ENCODE data around the gene NPSR1.
"Not testable (repeated sequence)": the region's sequence is repeated elsewhere in the genome, so short reads cannot be mapped to it uniquely, and the experiment has no call there.

Gene NPSR1

GRCh38 chr7:34657632-34658268, at the start of gene NPSR1:
TSS of gene NPSR1 (plus strand) at chr7:34658218. CDS start at chr7:34658413, 195 bp downstream.
- DNase-seq, result no peak

GRCh38 chr7:34612661-34613060, 45.4 kb upstream of the NPSR1 start:
- no peak for DNase-seq

GRCh38 chr7:34620425-34620824, 37.6 kb upstream of the NPSR1 start:
- no peak for DNase-seq

- no peak for DNase-seq
These were observed 35.8 kb upstream of the NPSR1 start for GRCh38 chr7:34622182-34622581.

GRCh38 chr7:34622771-34623250, 35.2 kb upstream of the NPSR1 start:
- no peak for DNase-seq

GRCh38 chr7:34628618-34629017, 29.4 kb upstream of the NPSR1 start:
- not testable (repeated sequence) for DNase-seq

- no peak for DNase-seq
These were observed 5.2 kb upstream of the NPSR1 start for GRCh38 chr7:34652809-34653208.

GRCh38 chr7:34653787-34654186, 4.2 kb upstream of the NPSR1 start:
- no peak for DNase-seq

GRCh38 chr7:34655384-34655783, 2.6 kb upstream of the NPSR1 start:
- DNase-seq, result no peak

- DNase-seq, result no peak
These were observed 2.0 kb upstream of the NPSR1 start for GRCh38 chr7:34656041-34656440.

GRCh38 chr7:34659472-34660075, 1.6 kb downstream of the NPSR1 start:
- DNase-seq, result no peak

- no peak for DNase-seq
These were observed 4.2 kb downstream of the NPSR1 start for GRCh38 chr7:34662058-34662708.

- DNase-seq, result no peak
These were observed 6.7 kb downstream of the NPSR1 start for GRCh38 chr7:34664755-34665154.

GRCh38 chr7:34672430-34672829, 14.4 kb downstream of the NPSR1 start:
- DNase-seq, result no peak

GRCh38 chr7:34673066-34673465, 15.0 kb downstream of the NPSR1 start:
- no peak for DNase-seq

- DNase-seq, result peak; percentile 4
These were observed 17.8 kb downstream of the NPSR1 start for GRCh38 chr7:34675749-34676374.

GRCh38 chr7:34677491-34677890, 19.5 kb downstream of the NPSR1 start:
- DNase-seq, result no peak

- DNase-seq, result no peak
These were observed 29.5 kb downstream of the NPSR1 start for GRCh38 chr7:34687529-34687928.

GRCh38 chr7:34696415-34696814, 38.4 kb downstream of the NPSR1 start:
- DNase-seq, result no peak

- no peak for DNase-seq
These were observed 51.8 kb downstream of the NPSR1 start for GRCh38 chr7:34709771-34710170.

- DNase-seq, result no peak
These were observed 60.8 kb downstream of the NPSR1 start for GRCh38 chr7:34718867-34719266.

GRCh38 chr7:34719636-34720035, 61.6 kb downstream of the NPSR1 start:
- no peak for DNase-seq

GRCh38 chr7:34720289-34720688, 62.3 kb downstream of the NPSR1 start:
- no peak for DNase-seq

- no peak for DNase-seq
These were observed 65.3 kb downstream of the NPSR1 start for GRCh38 chr7:34723338-34723737.
